B cell (primary cell): Measurements from ENCODE around the gene PITPNB. TPM values are rescaled to one million over a fixed set of nuclear protein-coding genes. Genes with fewer than 3 reads are reported as not detected.
A peak's percentile ranks its signal among the peaks of the same experiment; 100 is the strongest.

Experiments used
- ATAC-seq: fragments of 200-7000 bp; cut with Tn5 transposase; one replicate; pipeline ENCODE4 v1.10.0; 2021; ENCODE audit warnings: low read depth, mild to moderate bottlenecking, moderate number of reproducible peaks, moderate library complexity
- CTCF ChIA-PET: fragments of 350-600 bp; sonication (Branson Sonifier 250); formaldehyde crosslinking; loops from one replicate; lab custom pipeline; 2021; ENCODE audit warnings: antibody characterized with exemption, inconsistent platforms; lab: Charles Lee
- POLR2A ChIA-PET: fragments of 350-600 bp; sonication (Branson Sonifier 250); formaldehyde crosslinking; loops from one replicate; lab custom pipeline; 2021; ENCODE audit warnings: antibody characterized with exemption; lab: Charles Lee
- DNase-seq: peaks from one replicate; pipeline ENCODE4 v3.0.0; 2013
- H2AFZ ChIP-seq: 2 replicates; pipeline ENCODE4 v1.6.1; 2012; ENCODE audit warnings: mild to moderate bottlenecking, low read depth, low read length; ENCODE audit not compliant: insufficient read depth, poor library complexity, severe bottlenecking
- H3K27ac ChIP-seq, 2 donors: 1 replicate in 1 of 2; 2 replicates in 1 of 2; pipeline ENCODE4 v1.5.1; 2012 to 2013; ENCODE audit warnings: low read length in 2 of 2, mild to moderate bottlenecking in 2 of 2, moderate library complexity in 1 of 2
- H3K27me3 ChIP-seq, 4 experiments: fragments of 200-600 bp in 1 of 4; sonication (generic) in 1 of 4; replicated peaks in 1 of 4; 1 replicate in 2 of 4; 2 replicates in 2 of 4; pipeline versions ENCODE4 v1.6.1 to v1.7.0; 2013 to 2016; ENCODE audit warnings: low read length in 3 of 4, mild to moderate bottlenecking in 2 of 4, mixed read lengths in 1 of 4, moderate library complexity in 1 of 4; ENCODE audit not compliant: insufficient read depth in 4 of 4, control insufficient read depth in 3 of 4; ENCODE audit errors: control extremely low read depth in 1 of 4
- H3K36me3 ChIP-seq, 2 experiments: replicated peaks in 1 of 2; 1 replicate in 1 of 2; 2 replicates in 1 of 2; pipeline versions ENCODE4 v1.6.1 to v1.7.1; 2013; ENCODE audit warnings: low read length in 1 of 2; ENCODE audit not compliant: insufficient read depth in 2 of 2, control insufficient read depth in 1 of 2; ENCODE audit errors: control extremely low read depth in 1 of 2, extremely low read depth in 1 of 2
- H3K4me1 ChIP-seq, 2 donors: fragments of 200-600 bp in 1 of 2; sonication (generic) in 1 of 2; 1 replicate in 1 of 2; 2 replicates in 1 of 2; pipeline versions ENCODE4 v1.5.1 to v1.6.1; 2013 to 2017; ENCODE audit warnings: low read length in 2 of 2; ENCODE audit not compliant: control insufficient read depth in 2 of 2, insufficient read depth in 2 of 2
- H3K4me2 ChIP-seq: replicated peaks from 2 replicates; pipeline ENCODE3; 2012; ENCODE audit warnings: mild to moderate bottlenecking, low read depth, low read length; ENCODE audit not compliant: poor library complexity, severe bottlenecking
- H3K4me3 ChIP-seq, 5 experiments: fragments of 200-600 bp in 1 of 5; sonication (generic) in 1 of 5; 1 replicate in 3 of 5; 2 replicates in 2 of 5; pipeline versions ENCODE4 v1.5.1 to v1.7.0; 2011 to 2016; ENCODE audit warnings: low read length in 4 of 5, mild to moderate bottlenecking in 4 of 5, low read depth in 2 of 5, control low read depth in 1 of 5, moderate library complexity in 1 of 5; ENCODE audit not compliant: insufficient read depth in 1 of 5; ENCODE audit errors: control extremely low read depth in 1 of 5, extremely low read depth in 1 of 5
- H3K79me2 ChIP-seq: fragments of 200-600 bp; sonication (generic); one replicate; pipeline ENCODE4 v1.6.0; 2016; ENCODE audit warnings: low read length; ENCODE audit not compliant: control insufficient read depth, insufficient read depth
- H3K9ac ChIP-seq: fragments of 200-600 bp; sonication (generic); 2 replicates; pipeline ENCODE4 v1.6.1; 2017; ENCODE audit warnings: mild to moderate bottlenecking, low read length, moderate library complexity
- H3K9me3 ChIP-seq, 3 donors: one replicate each; pipeline versions ENCODE4 v1.6.1 to v1.7.1; 2013; ENCODE audit warnings: low read length in 2 of 3; ENCODE audit not compliant: control insufficient read depth in 2 of 3, insufficient read depth in 1 of 3; ENCODE audit errors: control extremely low read depth in 1 of 3
- H4K20me1 ChIP-seq: 2 replicates; pipeline ENCODE4 v1.6.0; 2012; ENCODE audit warnings: mild to moderate bottlenecking, low read length; ENCODE audit not compliant: insufficient read depth, control insufficient read depth, poor library complexity, severe bottlenecking
- H3K27ac Mint-ChIP-seq: one replicate; pipeline ENCODE4 v1.8.0; 2021; ENCODE audit warnings: mixed read lengths
- H3K27me3 Mint-ChIP-seq: one replicate; pipeline ENCODE4 v1.8.0; 2021; ENCODE audit warnings: mixed read lengths
- H3K4me1 Mint-ChIP-seq: one replicate; pipeline ENCODE4 v1.8.0; 2021; ENCODE audit warnings: mixed read lengths
- H3K4me3 Mint-ChIP-seq: one replicate; pipeline ENCODE4 v1.8.0; 2021; ENCODE audit warnings: mixed read lengths
- H3K9me3 Mint-ChIP-seq: one replicate; pipeline ENCODE4 v1.8.0; 2022; ENCODE audit warnings: mixed read lengths; ENCODE audit not compliant: insufficient read depth
- EZH2 ChIP-seq: IDR thresholded peaks from 2 replicates; pipeline ENCODE4 v1.6.1; 2012; ENCODE audit warnings: borderline replicate concordance, low read depth, mild to moderate bottlenecking, moderate library complexity, low read length; ENCODE audit not compliant: insufficient read depth, poor library complexity, severe bottlenecking
- WGBS: methylation state at CpG from one replicate; pipeline ENCODE4 v1.1.5; 2013; ENCODE audit warnings: missing lambda C conversion rate; ENCODE audit not compliant: insufficient coverage; 5-methylcytosine and 5-hydroxymethylcytosine counted together
- intact Hi-C: fragments of 100-400 bp; cut with micrococcal nuclease; formaldehyde crosslinking; loops from one replicate; pipeline ENCODE4 v1.10.0; 2022
- polyA plus RNA-seq: library from polyadenylated mRNA; depleted of rRNA; stranded (reverse); fragments of >200 nt; gene quantifications from 2 replicates; pipeline ENCODE4 v1.2.3, GENCODE V29; 2012
- total RNA-seq, 2 donors: library from RNA; stranded (reverse); fragments of 120-200 nt in 1 of 2; gene quantifications; 1 replicate in 1 of 2; 2 replicates in 1 of 2; pipeline versions ENCODE4 v1.2.3 to v1.2.4, GENCODE V29; 2013 to 2022
- TF ChIP-seq, protein P1 (sequence below): fragments of 200-600 bp; IDR thresholded peaks from one replicate; pipeline ENCODE4 v1.8.0; 2022; ENCODE audit warnings: antibody characterized with exemption, mild to moderate bottlenecking

The PITPNB gene
- total and polyA plus RNA-seq, 2 donors (not counting 1 experiment from before 2014, with no cell fraction given): 17.5 to 82.3 TPM

- Histone ChIP-seq H3K9ac (no peak overlapping the region), H3K79me2 (peaks cover 23% of the 10 kb centered on the region), H3K36me3 (peaks cover 2 to 32% of the 10 kb centered on the region in 2 experiments), H3K27ac (no peak overlapping the region), H3K4me3 (no peak overlapping the region), H3K4me1 (peaks cover 0 to 3% of the 10 kb centered on the region in 2 donors), H4K20me1 (peaks cover 36% of the 10 kb centered on the region), H3K4me2 (peak overlapping the region; percentile 14), H3K9me3 (no peaks in the 10 kb centered on the region), H2AFZ (no peak overlapping the region), H3K27me3 (no peaks in the 10 kb centered on the region)
- intact Hi-C loops: no loop called here
- Mint-ChIP-seq H3K27ac (peak overlapping the region; percentile 32), H3K27me3 (no peaks in the 10 kb centered on the region), H3K4me3 (no peak overlapping the region), H3K9me3 (no peaks in the 10 kb centered on the region), H3K4me1 (peaks cover 10% of the 10 kb centered on the region)
- ChIA-PET CTCF (interaction anchor here (0.9 to 17.4 kb wide), 4 partner anchors 9 to 128 kb away, joined by 3 to 342 read pairs (median 8); no protein-coding TSS in a partner anchor), POLR2A (no interaction called here)
- ATAC-seq (no peak), DNase-seq (no peak)
- TF ChIP-seq EZH2: no peak
- TF ChIP-seq, protein P1, sequence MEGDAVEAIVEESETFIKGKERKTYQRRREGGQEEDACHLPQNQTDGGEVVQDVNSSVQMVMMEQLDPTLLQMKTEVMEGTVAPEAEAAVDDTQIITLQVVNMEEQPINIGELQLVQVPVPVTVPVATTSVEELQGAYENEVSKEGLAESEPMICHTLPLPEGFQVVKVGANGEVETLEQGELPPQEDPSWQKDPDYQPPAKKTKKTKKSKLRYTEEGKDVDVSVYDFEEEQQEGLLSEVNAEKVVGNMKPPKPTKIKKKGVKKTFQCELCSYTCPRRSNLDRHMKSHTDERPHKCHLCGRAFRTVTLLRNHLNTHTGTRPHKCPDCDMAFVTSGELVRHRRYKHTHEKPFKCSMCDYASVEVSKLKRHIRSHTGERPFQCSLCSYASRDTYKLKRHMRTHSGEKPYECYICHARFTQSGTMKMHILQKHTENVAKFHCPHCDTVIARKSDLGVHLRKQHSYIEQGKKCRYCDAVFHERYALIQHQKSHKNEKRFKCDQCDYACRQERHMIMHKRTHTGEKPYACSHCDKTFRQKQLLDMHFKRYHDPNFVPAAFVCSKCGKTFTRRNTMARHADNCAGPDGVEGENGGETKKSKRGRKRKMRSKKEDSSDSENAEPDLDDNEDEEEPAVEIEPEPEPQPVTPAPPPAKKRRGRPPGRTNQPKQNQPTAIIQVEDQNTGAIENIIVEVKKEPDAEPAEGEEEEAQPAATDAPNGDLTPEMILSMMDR: no peak
- 100% methylated on average over 1 of the region's 2 CpGs for WGBS
These were observed 41.6 kb downstream of the PITPNB start for GRCh38 chr22:27877501-27877900.

GRCh38 chr22:27876684-27877083 lies 42.4 kb downstream of the PITPNB start:
- Histone ChIP-seq H2AFZ (no peak overlapping the region), H3K79me2 (peaks cover 23% of the 10 kb centered on the region), H3K4me1 (peaks cover 0 to 3% of the 10 kb centered on the region in 2 donors), H3K4me3 (no peak overlapping the region), H3K9ac (no peak overlapping the region), H3K27me3 (no peaks in the 10 kb centered on the region), H4K20me1 (peaks cover 35% of the 10 kb centered on the region), H3K4me2 (no peak overlapping the region), H3K9me3 (no peaks in the 10 kb centered on the region), H3K36me3 (peaks cover 2 to 34% of the 10 kb centered on the region in 2 experiments), H3K27ac (no peak overlapping the region)
- H3K4me1 Mint-ChIP-seq: peaks cover 10% of the 10 kb centered on the region
- DNase-seq (no peak), ATAC-seq (no peak)
- POLR2A ChIA-PET: no interaction called here
- no peaks in the 10 kb centered on the region for H3K27me3 Mint-ChIP-seq
- TF ChIP-seq, protein P1: no peak
- TF ChIP-seq EZH2: no peak
- no peak overlapping the region for H3K4me3 Mint-ChIP-seq
- intact Hi-C loops: no loop called here
- no CpG with 5 or more reads among the region's 1 CpG for WGBS
- CTCF ChIA-PET: interaction anchor here (0.8 to 1.5 kb wide), 3 partner anchors 9 to 132 kb away, joined by 3 to 5 read pairs (median 4); no protein-coding TSS in a partner anchor
- H3K9me3 Mint-ChIP-seq: no peaks in the 10 kb centered on the region
- no peak overlapping the region for H3K27ac Mint-ChIP-seq
